Pulmonary artery endothelial cell (primary cell): ENCODE data around the gene GNAS. TPM values are rescaled to one million over a fixed set of nuclear protein-coding genes. Genes with fewer than 3 reads are reported as not detected.

Source experiments
- DNase-seq: peaks from one replicate; pipeline ENCODE4 v3.0.0-alpha.2; 2011; ENCODE audit warnings: low read depth, low spot score
- total RNA-seq: library from RNA; depleted of rRNA; stranded (reverse); fragments of >200 nt; gene quantifications from 2 replicates; pipeline ENCODE4 v1.2.3, GENCODE V29; 2014

Gene GNAS
- total RNA-seq, 1 donor from 2014 or later: 352 TPM

- DNase-seq: no peak
These were observed 27.9 kb downstream of the GNAS start for GRCh38 chr20:58880441-58880840.

DNA sequence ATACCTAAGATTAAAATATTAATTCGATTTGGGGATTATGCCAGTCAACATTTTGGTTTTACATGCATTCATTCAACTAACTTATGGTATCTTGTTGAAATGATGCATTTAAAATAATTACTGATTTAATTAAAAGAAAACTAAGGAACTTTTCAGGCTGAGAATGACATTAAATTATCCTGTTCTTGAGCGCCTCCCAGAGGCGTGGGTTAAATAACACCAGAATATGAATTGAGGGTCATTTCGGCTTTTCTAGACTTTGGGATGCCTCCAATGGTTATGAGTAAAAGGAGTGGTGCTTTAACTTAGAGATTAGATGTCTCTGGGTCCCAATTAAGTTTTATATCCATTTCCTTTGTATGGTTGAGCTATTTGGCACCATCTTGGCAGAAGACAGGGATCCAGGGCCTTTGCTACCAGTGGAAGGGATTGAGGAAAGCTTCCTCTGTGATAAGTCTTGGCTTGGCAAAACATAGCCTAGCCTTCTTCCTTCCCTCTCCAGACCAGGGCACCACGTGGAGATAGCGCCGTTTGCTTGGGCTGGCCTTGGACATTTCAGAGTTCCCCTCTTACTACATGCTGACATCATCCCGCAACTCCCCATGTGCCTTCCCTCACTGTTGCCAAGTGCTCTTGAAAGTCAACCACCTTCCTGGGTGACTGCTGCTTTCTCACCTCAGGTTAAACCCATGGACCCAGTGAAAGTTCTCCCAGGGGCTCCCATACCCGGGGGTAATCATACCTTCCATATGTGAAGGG is 28.7 kb downstream of the GNAS start:
- DNase-seq: no peak

- no peak for DNase-seq
These were observed 30.2 kb downstream of the GNAS start for GRCh38 chr20:58882704-58883089.

DNA sequence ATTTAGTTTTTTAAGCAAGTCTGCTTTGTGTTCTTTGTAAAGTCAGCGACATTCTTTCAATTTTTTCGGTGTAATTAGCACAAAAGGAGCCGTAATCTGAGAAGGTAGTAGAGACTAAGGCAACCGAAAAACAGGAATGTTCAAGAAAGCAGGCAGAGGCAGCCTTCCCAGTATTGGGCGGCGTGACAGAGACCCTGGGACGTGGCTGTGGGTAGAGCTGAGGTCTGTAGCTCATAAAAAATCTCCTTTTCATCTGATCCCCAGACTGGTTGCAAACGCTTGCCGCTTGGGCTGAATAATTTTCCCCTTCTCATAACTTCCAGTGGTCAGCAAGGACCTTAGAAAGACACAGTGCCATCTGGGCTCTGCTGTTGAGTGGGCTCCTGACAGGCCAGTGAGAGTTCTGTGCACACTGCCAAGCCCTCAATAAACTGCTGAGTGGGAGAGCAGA is 30.8 kb downstream of the GNAS start:
- DNase-seq: no peak

GRCh38 chr20:58884966-58885365 is 32.5 kb downstream of the GNAS start:
- no peak for DNase-seq

DNA sequence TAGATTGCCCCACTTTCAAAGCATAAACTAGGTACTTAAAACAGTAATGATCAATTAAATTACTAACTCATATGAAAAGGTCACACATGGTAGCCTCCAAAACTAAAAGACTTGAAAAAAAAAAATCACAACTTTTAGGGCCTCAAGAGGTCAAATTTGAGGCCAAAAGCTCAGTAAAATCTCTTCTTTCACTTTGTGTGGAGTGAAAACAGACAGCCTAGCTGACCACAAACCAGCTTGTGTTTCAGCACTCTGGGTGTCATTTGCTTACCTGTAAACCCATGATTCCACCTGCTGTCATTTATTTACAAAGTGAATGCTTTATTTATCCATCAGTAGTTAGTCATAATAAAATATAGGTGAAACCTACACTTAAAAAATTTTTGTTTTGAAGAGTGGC is 34.0 kb downstream of the GNAS start:
- no peak for DNase-seq

- DNase-seq: no peak
These were observed 35.6 kb downstream of the GNAS start for GRCh38 chr20:58888103-58888502.

- DNase-seq: no peak
These were observed 36.2 kb downstream of the GNAS start for GRCh38 chr20:58888521-58889333.

DNA sequence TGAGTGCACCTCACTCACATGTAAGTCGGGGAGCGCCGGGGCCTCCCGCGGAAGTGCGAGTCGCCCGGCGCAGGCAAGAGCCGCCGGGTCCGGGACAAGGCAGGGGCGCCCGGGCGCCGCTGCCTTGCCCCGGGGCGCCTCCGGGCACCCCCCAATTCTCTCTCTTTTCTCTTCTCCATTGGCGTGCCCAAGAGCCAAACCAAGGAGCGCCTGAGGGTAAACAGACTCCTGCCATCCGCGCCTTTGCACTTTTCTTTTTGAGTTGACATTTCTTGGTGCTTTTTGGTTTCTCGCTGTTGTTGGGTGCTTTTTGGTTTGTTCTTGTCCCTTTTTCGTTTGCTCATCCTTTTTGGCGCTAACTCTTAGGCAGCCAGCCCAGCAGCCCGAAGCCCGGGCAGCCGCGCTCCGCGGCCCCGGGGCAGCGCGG is 36.8 kb downstream of the GNAS start:
- DNase-seq: no peak

DNA sequence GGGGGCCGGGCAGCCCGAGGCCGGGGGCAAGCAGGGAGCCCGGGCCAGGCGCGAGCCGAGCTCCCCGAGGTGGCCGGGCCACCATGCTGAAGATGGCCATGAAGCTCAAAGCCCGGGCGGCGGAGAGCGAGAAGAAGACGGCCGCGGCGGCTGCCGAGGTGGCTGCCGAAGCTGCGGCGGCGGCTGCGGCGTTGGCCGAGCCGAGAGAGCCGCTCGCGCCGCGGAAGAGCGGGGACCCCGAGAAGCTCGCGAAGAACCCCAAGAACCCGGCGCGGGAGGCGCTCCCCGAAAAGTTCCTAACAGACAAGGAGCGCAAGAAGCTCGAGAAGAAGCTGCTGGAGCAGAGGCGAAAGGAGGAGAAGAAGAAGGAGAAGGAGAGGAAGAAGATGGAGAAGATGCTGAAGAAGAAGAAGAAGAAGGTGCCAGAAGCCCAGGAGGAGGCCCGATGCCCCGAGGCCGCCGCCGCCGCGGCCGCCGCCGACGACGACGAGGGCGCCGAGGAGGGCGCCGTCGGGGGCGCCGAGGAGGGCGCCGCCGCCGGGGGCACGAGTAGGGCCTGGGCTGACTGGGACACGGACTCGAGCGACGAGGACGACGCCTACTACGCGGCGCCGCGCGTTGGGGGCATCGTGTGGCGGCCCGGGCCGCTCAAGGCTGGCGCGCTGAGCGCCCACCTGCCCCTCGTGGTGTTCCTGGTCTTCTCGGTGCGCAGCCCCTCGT is 37.4 kb downstream of the GNAS start:
- DNase-seq: no peak

DNA sequence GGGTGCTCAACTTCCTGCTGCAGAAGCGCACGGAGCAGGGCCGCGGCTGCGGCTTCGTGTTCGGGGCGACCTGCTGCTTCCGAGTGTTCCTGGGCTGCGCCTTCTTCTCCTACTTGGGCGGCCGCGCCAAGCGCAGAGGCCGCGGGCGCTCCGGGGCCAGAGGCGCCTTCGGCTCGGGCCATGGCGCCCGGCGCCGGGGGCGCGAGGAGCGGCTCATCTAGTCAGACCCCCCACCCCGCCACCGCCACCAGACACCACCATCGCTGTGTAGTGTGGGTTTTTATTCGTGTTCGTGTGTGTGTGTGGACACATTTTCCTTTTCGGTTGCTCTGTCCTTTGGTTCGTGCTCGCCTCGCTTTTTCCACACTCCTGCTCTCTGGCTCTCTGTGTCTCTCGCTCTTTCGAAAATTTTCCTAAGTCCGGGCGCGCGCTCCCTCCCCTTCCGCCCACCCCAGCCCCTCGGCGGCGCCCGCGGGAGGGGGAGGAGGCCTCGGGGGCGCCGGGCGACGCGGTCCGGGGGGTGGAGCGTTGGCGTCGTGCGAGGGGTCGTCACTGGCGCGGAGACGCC is 38.1 kb downstream of the GNAS start:
- peak; percentile 64 for DNase-seq

DNA sequence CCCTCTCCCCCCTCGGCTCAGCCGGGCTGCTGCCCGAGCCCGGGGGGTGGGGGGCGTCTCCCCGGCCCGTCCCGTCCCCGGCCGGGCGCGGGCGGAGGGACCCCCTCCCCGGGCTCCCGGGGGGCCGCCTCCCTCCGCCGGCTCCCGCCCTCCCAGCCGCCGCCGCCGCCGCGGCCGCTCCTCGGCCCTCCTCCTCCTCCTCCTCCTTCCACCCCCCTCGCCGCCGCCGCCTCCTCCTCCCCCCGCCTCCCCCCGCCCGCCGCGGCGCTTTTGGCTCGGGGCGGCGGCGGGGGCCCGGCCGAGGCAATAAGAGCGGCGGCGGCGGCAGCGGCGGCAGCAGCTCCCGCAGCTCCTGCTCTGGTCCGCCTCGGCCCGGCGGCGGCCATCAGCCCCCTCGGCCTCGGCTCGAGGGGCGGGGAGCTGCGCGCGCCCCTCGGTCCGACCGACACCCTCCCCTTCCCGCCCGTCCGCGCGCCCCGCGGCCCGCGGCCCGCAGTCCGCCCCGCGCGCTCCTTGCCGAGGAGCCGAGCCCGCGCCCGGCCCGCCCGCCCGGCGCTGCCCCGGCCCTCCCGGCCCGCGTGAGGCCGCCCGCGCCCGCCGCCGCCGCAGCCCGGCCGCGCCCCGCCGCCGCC is 38.7 kb downstream of the GNAS start:
- no peak for DNase-seq

- no peak for DNase-seq
These were observed 39.2 kb downstream of the GNAS start for GRCh38 chr20:58891718-58892140.

- DNase-seq: no peak
These were observed 39.8 kb downstream of the GNAS start for GRCh38 chr20:58892141-58892931.

- no peak for DNase-seq
These were observed 40.4 kb downstream of the GNAS start for GRCh38 chr20:58892932-58893224.

- no peak for DNase-seq
These were observed 41.0 kb downstream of the GNAS start for GRCh38 chr20:58893355-58894120.

DNA sequence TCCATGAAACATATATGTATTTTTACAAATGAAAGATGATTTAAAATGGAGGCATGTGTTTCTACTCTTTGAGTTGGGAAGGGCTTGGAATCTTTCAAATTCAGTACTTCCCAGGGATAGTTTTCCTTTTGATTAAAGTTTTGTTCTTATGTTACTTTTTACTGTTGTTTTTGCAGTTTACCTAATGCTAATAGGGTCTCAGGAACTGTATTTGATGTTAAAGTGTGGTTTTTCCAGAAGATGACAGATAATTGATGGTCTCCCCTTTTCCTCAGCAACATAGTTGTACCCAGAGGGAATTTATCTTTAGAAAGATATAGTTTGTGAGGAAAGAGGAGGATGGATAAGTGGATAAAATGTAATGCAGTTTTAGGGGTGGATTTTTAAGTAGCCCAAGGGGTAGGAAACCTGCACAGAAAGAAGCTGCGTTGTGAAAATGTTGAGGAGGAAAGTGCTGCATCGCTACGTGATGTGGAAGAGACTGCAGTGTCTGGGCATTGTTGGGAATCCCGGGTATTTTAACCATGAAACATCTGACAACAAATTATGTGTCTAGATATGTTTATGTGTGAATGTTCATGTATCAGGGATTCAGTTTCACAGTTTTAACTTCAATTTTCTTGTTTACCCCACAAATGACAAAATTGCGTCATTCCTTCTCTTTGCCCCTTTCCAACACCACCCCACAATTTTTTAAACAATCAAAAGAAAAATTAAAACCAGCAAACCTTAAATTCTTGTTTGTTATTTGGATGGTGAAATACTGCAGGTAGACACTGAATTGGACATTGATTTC is 42.3 kb downstream of the GNAS start:
- DNase-seq: no peak

GRCh38 chr20:58895448-58896180 is 43.1 kb downstream of the GNAS start:
- no peak for DNase-seq
